Measurements from ENCODE around the gene TECPR2. TPM values are rescaled to one million over a fixed set of nuclear protein-coding genes. Genes with fewer than 3 reads are reported as not detected.
"Not testable (repeated sequence)": the region's sequence is repeated elsewhere in the genome, so short reads cannot be mapped to it uniquely, and the experiment has no call there.

TECPR2 gene
- total RNA-seq, 1 donor from 2014 or later: 19.9 TPM

GRCh38 chr14:102545461-102546265 lies 182.9 kb downstream of the TECPR2 start:
- FAIRE-seq (no peak), DNase-seq (ENCODE audit: low read depth) (no peak)
- Histone ChIP-seq H2AFZ (ENCODE audit: low read depth, low read length) (peak overlapping the region; percentile 26), H3K9me3 (ENCODE audit: insufficient read depth, low read depth, low read length) (no peaks in the 10 kb centered on the region), H3K27ac (ENCODE audit: low read depth, low read length) (no peak overlapping the region), H3K4me2 (ENCODE audit: low read length) (no peak overlapping the region), H4K20me1 (ENCODE audit: insufficient read depth, low read length) (no peaks in the 10 kb centered on the region), H3K9ac (ENCODE audit: low read length) (no peak overlapping the region), H3K4me1 (ENCODE audit: insufficient read depth, low read length) (peaks cover 8% of the 10 kb centered on the region), H3K4me3 (ENCODE audit: insufficient read depth, low read depth, low read length) (no peak overlapping the region), H3K27me3 (ENCODE audit: insufficient read depth, low read length) (peaks cover 20% of the 10 kb centered on the region), H3K36me3 (ENCODE audit: insufficient read depth, low read length) (no peaks in the 10 kb centered on the region), H3K79me2 (ENCODE audit: insufficient read depth, low read length) (no peaks in the 10 kb centered on the region)
- Mint-ChIP-seq H3K36me3 (ENCODE audit: low read depth, unreplicated experiment) (no peaks in the 10 kb centered on the region), H3K27ac (ENCODE audit: unreplicated experiment) (peak overlapping the region; percentile 84), H3K4me1 (ENCODE audit: low read depth, unreplicated experiment) (peaks cover 4% of the 10 kb centered on the region), H3K4me3 (ENCODE audit: unreplicated experiment) (peak overlapping the region; percentile 45), H3K27me3 (ENCODE audit: low read depth, unreplicated experiment) (peaks cover 40% of the 10 kb centered on the region), H3K9me3 (ENCODE audit: unreplicated experiment) (no peaks in the 10 kb centered on the region)
- TF ChIP-seq EZH2 (IDR thresholded peaks at IDR 0.05; ENCODE audit: insufficient read depth, low read length): no peak
- TF ChIP-seq CTCF (IDR thresholded peaks at IDR 0.05; ENCODE audit: insufficient read depth, low read depth, low read length): no peak

- no peaks in the 10 kb centered on the region for H3K9me3 ChIP-seq (ENCODE audit: insufficient read depth, low read depth, low read length)
- H3K4me3 ChIP-seq (ENCODE audit: insufficient read depth, low read depth, low read length): no peak overlapping the region
- H3K79me2 ChIP-seq (ENCODE audit: insufficient read depth, low read length): no peaks in the 10 kb centered on the region
- H4K20me1 ChIP-seq (ENCODE audit: insufficient read depth, low read length): no peaks in the 10 kb centered on the region
- no peaks in the 10 kb centered on the region for H3K9me3 Mint-ChIP-seq (ENCODE audit: unreplicated experiment)
- no peaks in the 10 kb centered on the region for H3K36me3 ChIP-seq (ENCODE audit: insufficient read depth, low read length)
- DNase-seq (ENCODE audit: low read depth) (no peak), FAIRE-seq (no peak)
- H2AFZ ChIP-seq (ENCODE audit: low read depth, low read length): no peak overlapping the region
- H3K36me3 Mint-ChIP-seq (ENCODE audit: low read depth, unreplicated experiment): no peaks in the 10 kb centered on the region
- no peak for TF ChIP-seq EZH2 (IDR thresholded peaks at IDR 0.05; ENCODE audit: insufficient read depth, low read length)
- TF ChIP-seq CTCF (IDR thresholded peaks at IDR 0.05; ENCODE audit: insufficient read depth, low read depth, low read length): no peak
- H3K27ac ChIP-seq (ENCODE audit: low read depth, low read length): no peak overlapping the region
- peaks cover 20% of the 10 kb centered on the region for H3K27me3 ChIP-seq (ENCODE audit: insufficient read depth, low read length)
- H3K4me3 Mint-ChIP-seq (ENCODE audit: unreplicated experiment): no peak overlapping the region
- peaks cover 15% of the 10 kb centered on the region for H3K4me1 ChIP-seq (ENCODE audit: insufficient read depth, low read length)
- peaks cover 33% of the 10 kb centered on the region for H3K27me3 Mint-ChIP-seq (ENCODE audit: low read depth, unreplicated experiment)
- H3K9ac ChIP-seq (ENCODE audit: low read length): no peak overlapping the region
- H3K27ac Mint-ChIP-seq (ENCODE audit: unreplicated experiment): no peak overlapping the region
- no peak overlapping the region for H3K4me2 ChIP-seq (ENCODE audit: low read length)
- peaks cover 4% of the 10 kb centered on the region for H3K4me1 Mint-ChIP-seq (ENCODE audit: low read depth, unreplicated experiment)
These were observed 186.0 kb downstream of the TECPR2 start for GRCh38 chr14:102548616-102549240.

GRCh38 chr14:102550927-102551401 lies 188.2 kb downstream of the TECPR2 start:
- H3K9ac ChIP-seq (ENCODE audit: low read length); H3K27me3 ChIP-seq (ENCODE audit: insufficient read depth, low read length); H3K36me3 Mint-ChIP-seq (ENCODE audit: low read depth, unreplicated experiment); H3K4me3 Mint-ChIP-seq (ENCODE audit: unreplicated experiment); FAIRE-seq; H2AFZ ChIP-seq (ENCODE audit: low read depth, low read length); H3K27ac Mint-ChIP-seq (ENCODE audit: unreplicated experiment); H3K27ac ChIP-seq (ENCODE audit: low read depth, low read length); H3K4me2 ChIP-seq (ENCODE audit: low read length); H3K4me3 ChIP-seq (ENCODE audit: insufficient read depth, low read depth, low read length); DNase-seq (ENCODE audit: low read depth); H4K20me1 ChIP-seq (ENCODE audit: insufficient read depth, low read length); H3K4me1 Mint-ChIP-seq (ENCODE audit: low read depth, unreplicated experiment); H3K36me3 ChIP-seq (ENCODE audit: insufficient read depth, low read length); H3K9me3 Mint-ChIP-seq (ENCODE audit: unreplicated experiment); H3K9me3 ChIP-seq (ENCODE audit: insufficient read depth, low read depth, low read length); H3K79me2 ChIP-seq (ENCODE audit: insufficient read depth, low read length): not testable (repeated sequence)
- peaks cover 22% of the 10 kb centered on the region for H3K27me3 Mint-ChIP-seq (ENCODE audit: low read depth, unreplicated experiment)
- H3K4me1 ChIP-seq (ENCODE audit: insufficient read depth, low read length): peaks cover 11% of the 10 kb centered on the region

Small RNA genes lying within 50 kb of the gene (microRNA-seq; reads per million reads assigned to microRNA genes)
- gene MIR4309: not detected

Other genes with a start within 250 kb of the TECPR2 start
- gene WDR20, start 223.0 kb upstream of the TECPR2 start, total RNA-seq: 22.4 and 23.6 TPM in 2 replicates
- 8.3 and 9.3 TPM in 2 replicates for gene MOK, start 57.8 kb upstream of the TECPR2 start, total RNA-seq
- 7.8 and 8.0 TPM in 2 replicates for gene ZNF839, start 43.2 kb upstream of the TECPR2 start, total RNA-seq
- 34.9 and 37.8 TPM in 2 replicates for gene CINP, start 51 bp upstream of the TECPR2 start, total RNA-seq
- 7.9 and 9.4 TPM in 2 replicates for gene ANKRD9, start 146.8 kb downstream of the TECPR2 start, total RNA-seq
- 31.0 and 31.7 TPM in 2 replicates for gene RCOR1, start 229.7 kb downstream of the TECPR2 start, total RNA-seq

Data from astrocyte (in vitro differentiated cells and primary cell).